IMR-90 (cell line): ENCODE data around the gene TOR1A.

ENCODE experiments used
- BHLHE40 ChIP-seq: fragments of 150-350 bp; IDR thresholded peaks from 2 replicates; pipeline ENCODE4 v1.6.1; 2016; ENCODE audit warnings: mild to moderate bottlenecking, low read depth, low read length
- CEBPB ChIP-seq: IDR thresholded peaks from 2 replicates; pipeline ENCODE4 v1.6.1; 2012; ENCODE audit warnings: low read depth, low read length, improper control_type of control experiment
- CTCF ChIP-seq: conservative IDR thresholded peaks from 2 replicates; pipeline ENCODE4 v1.5.1; 2012; ENCODE audit warnings: mild to moderate bottlenecking, low read depth, low read length, improper control_type of control experiment
- ELK1 ChIP-seq: fragments of 150-350 bp; IDR thresholded peaks from 2 replicates; pipeline ENCODE4 v1.6.1; 2016; ENCODE audit warnings: low read depth, mild to moderate bottlenecking, low read length, moderate library complexity, borderline replicate concordance
- MAFK ChIP-seq: IDR thresholded peaks from 2 replicates; pipeline ENCODE4 v1.6.1; 2012; ENCODE audit warnings: low read depth, low read length, improper control_type of control experiment
- MAZ ChIP-seq: IDR thresholded peaks from 2 replicates; pipeline ENCODE4 v1.6.1; 2012; ENCODE audit warnings: low read depth, mild to moderate bottlenecking, low read length, improper control_type of control experiment, moderate library complexity, borderline replicate concordance
- MXI1 ChIP-seq: IDR thresholded peaks from 2 replicates; pipeline ENCODE4 v1.6.1; 2012; ENCODE audit warnings: low read depth, mild to moderate bottlenecking, low read length, moderate library complexity, borderline replicate concordance
- NFE2L2 ChIP-seq: fragments of 150-350 bp; IDR thresholded peaks from 2 replicates; pipeline ENCODE4 v1.6.1; 2016; ENCODE audit warnings: low read depth, mild to moderate bottlenecking, low read length
- POLR2A ChIP-seq: IDR thresholded peaks from 2 replicates; pipeline ENCODE4 v1.6.1; 2012; ENCODE audit warnings: mild to moderate bottlenecking, low read depth, low read length
- RAD21 ChIP-seq: IDR thresholded peaks from 2 replicates; pipeline ENCODE4 v1.6.1; 2012; ENCODE audit warnings: low read length, improper control_type of control experiment
- RFX5 ChIP-seq: IDR thresholded peaks from 2 replicates; pipeline ENCODE4 v1.8.0; 2012; ENCODE audit warnings: low read depth, mild to moderate bottlenecking, low read length, moderate library complexity
- SMC3 ChIP-seq: fragments of 150-350 bp; IDR thresholded peaks from 2 replicates; pipeline ENCODE4 v1.6.1; 2016; ENCODE audit warnings: low read depth, mild to moderate bottlenecking, antibody characterized with exemption, low read length, moderate library complexity
- USF2 ChIP-seq: fragments of 150-350 bp; IDR thresholded peaks from 2 replicates; pipeline ENCODE4 v1.6.1; 2017; ENCODE audit warnings: mild to moderate bottlenecking, antibody characterized with exemption, low read length, low read depth

- no peak for TF ChIP-seq CTCF
- TF ChIP-seq MAZ = no peak
- TF ChIP-seq BHLHE40 = no peak
- no peak for TF ChIP-seq MXI1
- TF ChIP-seq RFX5 = no peak
- TF ChIP-seq SMC3 = no peak
- TF ChIP-seq POLR2A = no peak
- TF ChIP-seq RAD21 = no peak
- no peak for TF ChIP-seq MAFK
- TF ChIP-seq USF2 = no peak
- TF ChIP-seq NFE2L2 = no peak
- TF ChIP-seq ELK1 = no peak
- TF ChIP-seq CEBPB = no peak
These were observed 54.3 kb downstream of the TOR1A start for GRCh38 chr9:129769669-129770068.
